LoVo (cell line): ENCODE data around the gene MAT2A.
A peak's percentile ranks its signal among the peaks of the same experiment; 100 is the strongest.
"Not testable (repeated sequence)": the region's sequence is repeated elsewhere in the genome, so short reads cannot be mapped to it uniquely, and the experiment has no call there.

Experiments used
- DNase-seq: peaks from one replicate; pipeline ENCODE4 v3.0.0-alpha.2; 2016; ENCODE audit warnings: low spot score

Gene MAT2A

GRCh38 chr2:85524336-85524908 lies 14.5 kb upstream of the MAT2A start:
- DNase-seq: no peak

DNA sequence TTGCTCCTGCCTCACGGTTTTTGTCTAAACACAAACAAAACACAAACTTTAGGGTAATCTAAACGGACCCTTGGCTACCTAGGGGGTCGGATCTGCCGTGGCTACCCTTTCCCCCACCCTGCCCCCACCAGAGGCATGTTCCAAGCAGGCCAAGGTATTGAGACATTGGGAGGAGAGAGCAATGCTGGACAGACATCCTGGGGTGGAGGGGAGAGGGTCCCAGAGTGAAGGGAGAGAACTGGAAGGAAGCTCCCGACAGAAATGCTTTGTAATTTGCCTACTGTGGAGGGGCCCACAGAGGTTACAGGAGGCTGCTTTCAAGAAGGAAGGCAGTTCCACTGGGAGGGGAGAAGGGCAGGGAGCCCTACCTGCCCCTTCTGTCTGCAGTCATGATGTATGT lies 13.9 kb upstream of the MAT2A start:
- no peak for DNase-seq

GRCh38 chr2:85525567-85525966 lies 13.4 kb upstream of the MAT2A start:
- DNase-seq: no peak

DNA sequence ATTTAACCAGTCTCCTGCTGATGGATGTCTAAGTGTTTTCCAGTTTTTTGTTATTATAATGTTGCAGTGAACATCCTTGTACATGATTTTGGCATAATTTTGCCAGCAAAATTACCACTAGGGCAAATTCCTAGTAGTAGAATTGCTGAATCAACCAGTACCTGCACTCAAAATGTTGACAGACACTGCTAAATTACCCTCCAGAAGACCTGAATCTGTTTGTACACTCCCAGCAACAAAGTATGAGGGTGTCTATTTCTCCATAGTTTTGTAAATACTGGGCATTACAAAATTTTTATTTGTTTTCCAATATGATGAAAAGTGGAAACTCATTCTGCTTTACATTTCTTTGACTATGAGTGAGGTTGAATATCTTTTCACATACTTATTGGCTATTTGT lies 11.2 kb upstream of the MAT2A start:
- no peak for DNase-seq

GRCh38 chr2:85528355-85528754 lies 10.6 kb upstream of the MAT2A start:
- DNase-seq: no peak

DNA sequence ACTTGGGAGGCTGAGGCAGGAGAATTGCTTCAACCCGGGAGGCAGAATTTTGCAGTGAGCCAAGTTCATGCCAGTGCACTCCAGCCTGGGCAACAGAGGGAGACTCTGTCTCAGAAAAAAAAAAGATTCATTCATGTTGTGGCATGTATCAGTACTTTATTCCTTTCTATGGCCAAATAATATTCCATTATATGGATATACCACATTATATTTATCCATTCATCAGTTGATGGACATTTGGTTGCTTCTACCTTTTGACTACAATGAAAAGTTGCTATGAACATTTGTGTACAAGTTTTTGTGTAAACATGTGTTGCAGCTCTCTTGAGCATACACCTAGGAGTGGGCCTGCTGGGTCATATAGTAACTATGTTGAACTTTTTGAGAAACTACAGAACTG lies 9.2 kb upstream of the MAT2A start:
- no peak for DNase-seq

GRCh38 chr2:85531589-85531988 lies 7.4 kb upstream of the MAT2A start:
- DNase-seq: no peak

GRCh38 chr2:85534099-85534498 lies 4.9 kb upstream of the MAT2A start:
- no peak for DNase-seq

- no peak for DNase-seq
These were observed 4.1 kb upstream of the MAT2A start for GRCh38 chr2:85534881-85535280.

DNA sequence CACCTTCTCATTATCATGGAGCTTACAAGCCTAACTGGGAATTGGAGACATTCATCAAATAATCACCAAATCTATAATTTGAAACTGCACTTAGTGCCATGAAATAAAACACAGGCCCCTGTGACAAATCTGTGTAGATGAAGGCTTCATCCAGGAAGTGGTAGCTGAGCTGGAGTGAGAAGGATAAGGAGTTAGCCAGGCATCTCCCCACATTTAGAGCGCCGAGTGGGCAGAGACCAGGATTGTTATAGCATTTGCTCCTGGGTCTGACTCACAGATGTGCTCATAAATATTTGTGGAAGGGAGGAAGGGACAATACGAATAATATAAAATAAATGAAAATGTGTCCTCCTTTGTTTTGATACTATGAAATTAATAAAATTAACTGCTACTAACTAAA lies 2.5 kb upstream of the MAT2A start:
- no peak for DNase-seq

DNA sequence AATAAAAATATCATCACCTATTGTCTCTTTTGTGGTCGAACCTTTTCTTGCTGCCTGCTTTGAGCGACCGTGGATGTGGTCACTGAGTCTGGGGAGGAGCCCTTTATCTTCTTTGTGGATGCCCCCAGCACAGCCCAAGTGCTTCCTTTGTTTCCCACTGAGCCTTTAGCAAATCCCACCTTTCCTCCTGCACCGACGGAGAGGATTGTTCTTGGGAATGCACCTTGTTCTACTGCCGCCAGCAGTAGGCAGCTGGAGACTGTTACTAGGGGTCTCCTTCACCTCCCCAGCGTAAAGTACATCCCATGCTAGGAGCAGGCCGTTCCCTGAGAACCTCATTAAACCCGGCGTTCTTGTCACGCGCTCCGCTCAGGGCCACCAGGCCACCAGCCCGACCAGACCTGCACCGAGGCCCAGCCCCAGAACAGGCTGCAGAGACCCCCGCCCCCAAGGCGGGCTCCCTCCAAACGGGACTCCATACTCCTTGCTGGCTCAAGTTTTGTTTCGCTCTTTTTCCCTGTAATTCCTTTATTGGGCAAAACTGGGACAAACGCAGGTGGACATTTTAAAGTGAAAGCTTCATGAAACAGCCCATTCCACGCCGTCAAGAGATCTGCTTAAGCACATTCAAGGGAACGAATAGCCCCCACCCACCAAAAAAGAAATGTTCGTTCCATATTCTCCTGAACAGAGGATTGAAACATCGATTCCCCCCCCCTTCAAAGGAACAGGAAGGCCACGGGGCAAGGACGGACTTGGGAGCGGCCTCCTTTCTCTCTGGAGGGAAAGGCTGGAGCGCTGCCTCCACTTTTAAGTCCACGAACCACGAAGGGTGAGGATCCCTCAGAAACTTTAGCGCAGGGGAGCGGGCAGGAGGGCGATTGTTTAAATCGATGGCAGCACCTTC lies 1.1 kb upstream of the MAT2A start:
- DNase-seq: peak; percentile 55

DNA sequence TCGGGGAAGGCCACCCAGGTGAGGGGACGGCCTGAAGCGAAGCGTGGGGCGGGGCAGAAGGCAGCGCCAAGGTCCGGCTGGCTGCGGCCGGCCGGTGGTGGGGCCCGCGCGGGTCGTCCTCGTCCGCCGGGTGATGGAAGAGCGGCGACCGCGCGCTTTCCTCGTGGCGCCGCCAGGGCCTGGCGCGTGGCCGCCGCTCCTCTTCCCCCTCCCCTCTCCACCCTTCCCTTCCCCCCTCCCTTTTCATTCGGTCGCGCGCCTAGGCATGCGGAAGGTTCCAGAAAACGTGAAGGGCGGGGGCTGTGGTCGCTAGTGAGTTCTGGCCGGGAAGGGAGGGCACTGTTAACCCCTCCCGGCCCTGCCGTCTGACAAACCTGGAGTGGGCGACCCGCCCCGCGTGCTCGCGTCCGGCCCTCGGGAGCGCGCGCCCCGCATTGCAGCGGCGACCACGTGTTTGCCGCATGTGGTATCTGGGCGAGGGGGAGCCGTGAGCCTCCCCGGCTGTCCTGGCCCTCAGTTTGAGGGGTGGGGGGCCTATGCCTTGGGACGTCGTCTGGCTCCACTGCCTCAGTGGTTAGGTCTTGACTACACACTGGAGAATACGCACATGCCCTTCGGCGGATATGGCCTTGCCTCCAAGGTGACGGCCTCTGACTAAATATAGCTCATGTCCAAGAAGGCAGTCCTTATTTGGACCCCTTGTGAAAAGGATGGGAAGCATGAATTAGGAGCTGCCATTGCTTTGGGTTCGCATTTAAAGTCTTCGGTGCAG lies 579 bp downstream of the MAT2A start:
- peak; percentile 41 for DNase-seq

- no peak for DNase-seq
These were observed 1.2 kb downstream of the MAT2A start for GRCh38 chr2:85540133-85540648.

- DNase-seq: no peak
These were observed 2.3 kb downstream of the MAT2A start for GRCh38 chr2:85541262-85541661.

DNA sequence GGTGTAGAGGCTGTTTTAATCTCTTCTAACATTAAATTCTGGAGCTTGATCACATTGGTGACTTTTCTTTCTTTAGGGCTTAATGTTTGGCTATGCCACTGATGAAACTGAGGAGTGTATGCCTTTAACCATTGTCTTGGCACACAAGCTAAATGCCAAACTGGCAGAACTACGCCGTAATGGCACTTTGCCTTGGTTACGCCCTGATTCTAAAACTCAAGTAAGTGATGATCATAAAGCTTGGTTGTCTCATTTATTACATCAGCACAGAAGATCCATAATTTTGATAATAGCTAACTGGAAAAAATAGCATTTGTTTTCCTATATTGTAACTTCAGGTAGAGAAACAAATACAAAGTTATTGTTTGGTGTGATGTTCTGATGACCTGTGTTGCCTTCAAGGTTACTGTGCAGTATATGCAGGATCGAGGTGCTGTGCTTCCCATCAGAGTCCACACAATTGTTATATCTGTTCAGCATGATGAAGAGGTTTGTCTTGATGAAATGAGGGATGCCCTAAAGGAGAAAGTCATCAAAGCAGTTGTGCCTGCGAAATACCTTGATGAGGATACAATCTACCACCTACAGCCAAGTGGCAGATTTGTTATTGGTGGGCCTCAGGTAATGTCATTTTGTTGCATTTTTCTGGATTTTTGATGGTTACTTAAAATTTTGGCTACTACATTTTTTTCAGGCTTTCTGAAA lies 2.9 kb downstream of the MAT2A start:
- no peak for DNase-seq

DNA sequence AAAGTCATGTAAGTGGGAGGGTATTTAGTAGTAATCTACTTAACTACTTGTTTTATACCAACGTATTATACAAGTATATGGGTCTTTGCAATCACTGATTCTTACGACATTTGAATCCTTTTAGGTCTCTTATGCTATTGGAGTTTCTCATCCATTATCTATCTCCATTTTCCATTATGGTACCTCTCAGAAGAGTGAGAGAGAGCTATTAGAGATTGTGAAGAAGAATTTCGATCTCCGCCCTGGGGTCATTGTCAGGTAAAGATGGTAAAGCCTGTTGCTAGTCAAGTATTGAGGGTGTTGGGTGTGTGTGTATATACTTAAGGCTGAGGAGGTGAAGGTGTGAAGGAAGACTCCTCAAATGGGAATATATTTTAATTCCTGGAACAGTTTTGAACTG lies 3.8 kb downstream of the MAT2A start:
- DNase-seq: no peak

DNA sequence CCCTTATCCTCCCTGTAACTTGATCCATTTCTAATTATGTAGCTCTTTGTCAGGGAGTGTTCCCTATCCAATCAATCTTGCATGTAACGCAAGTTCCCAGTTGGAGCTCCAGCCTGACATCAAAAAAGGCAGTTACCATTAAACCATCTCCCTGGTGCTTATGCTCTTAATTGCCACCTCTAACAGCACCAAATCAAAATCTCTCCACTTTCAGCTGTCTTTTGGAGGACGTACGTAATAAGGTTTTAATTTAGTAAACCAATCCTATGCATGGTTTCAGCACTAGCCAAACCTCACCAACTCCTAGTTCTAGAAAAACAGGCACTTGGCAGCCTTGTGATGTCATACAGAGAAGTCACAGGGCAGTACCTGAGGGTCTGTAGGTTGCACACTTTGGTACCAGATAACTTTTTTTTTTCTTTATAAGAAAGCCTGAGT lies 5.3 kb downstream of the MAT2A start:
- not testable (repeated sequence) for DNase-seq

DNA sequence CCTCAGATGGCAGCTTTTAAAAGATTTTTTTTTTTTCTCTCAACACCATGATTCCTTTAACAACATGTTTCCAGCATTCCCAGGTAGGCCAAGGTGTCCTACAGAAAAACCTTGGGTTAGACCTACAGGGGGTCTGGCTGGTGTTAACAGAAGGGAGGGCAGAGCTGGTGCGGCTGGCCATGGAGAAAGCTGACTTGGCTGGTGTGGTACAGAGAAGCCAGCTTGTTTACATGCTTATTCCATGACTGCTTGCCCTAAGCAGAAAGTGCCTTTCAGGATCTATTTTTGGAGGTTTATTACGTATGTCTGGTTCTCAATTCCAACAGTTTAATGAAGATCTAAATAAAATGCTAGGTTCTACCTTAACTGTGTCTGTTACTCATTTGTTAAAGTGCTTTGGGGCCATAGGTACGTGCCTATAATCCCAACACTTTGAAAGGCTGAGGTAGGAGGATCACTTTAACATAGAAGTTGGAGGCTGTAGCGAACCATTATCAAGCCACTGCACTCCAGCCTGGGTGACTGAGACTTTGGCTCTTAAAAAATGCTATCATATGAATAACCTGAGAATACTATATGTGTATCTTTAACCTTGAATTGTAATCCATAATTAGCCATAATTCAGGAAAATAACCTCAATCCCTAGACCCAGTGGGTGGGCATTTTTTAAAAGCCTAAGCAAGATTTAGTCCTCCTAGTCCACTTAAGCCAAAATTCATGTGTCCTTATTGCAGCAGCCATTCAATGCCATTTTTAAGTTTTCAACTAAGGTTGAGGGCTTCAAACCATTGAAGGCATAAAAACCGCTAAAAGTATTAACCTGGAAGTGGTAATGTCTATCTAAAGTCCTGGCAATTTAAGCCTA lies 6.2 kb downstream of the MAT2A start:
- not testable (repeated sequence) for DNase-seq

DNA sequence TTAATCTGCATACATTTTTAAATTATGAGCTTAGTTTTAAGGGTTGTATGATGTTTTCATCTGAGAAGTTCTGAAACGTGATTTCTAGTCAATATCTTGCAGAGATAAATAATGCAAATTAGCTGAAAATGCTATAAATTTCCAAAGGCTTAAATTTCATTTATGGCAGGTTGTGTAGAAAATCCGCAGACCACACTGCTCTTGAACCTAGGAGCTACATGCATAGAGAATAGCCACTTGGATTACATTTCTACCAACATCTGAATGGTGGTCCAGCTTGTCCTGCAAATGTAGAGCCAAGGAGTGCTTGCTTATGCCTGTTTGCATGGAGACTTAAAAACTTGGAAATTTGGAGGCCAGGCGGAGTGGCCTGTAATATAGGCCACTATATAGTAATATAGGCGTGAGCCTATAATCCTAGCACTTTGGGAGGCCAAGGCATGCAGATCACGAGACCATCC lies 6.8 kb downstream of the MAT2A start:
- peak; percentile 31 for DNase-seq

GRCh38 chr2:85547089-85547858 lies 8.3 kb downstream of the MAT2A start:
- no peak for DNase-seq
